ENCODE measurements around the gene PROP1. TPM values are rescaled to one million over a fixed set of nuclear protein-coding genes. Genes with fewer than 3 reads are reported as not detected.
"Not testable (repeated sequence)": the region's sequence is repeated elsewhere in the genome, so short reads cannot be mapped to it uniquely, and the experiment has no call there.

The PROP1 gene
- total RNA-seq, 1 experiment from 2014 or later = not detected

- H3K9me2 ChIP-seq (ENCODE audit: insufficient read depth) = no peaks in the 10 kb centered on the region
- H3K27me3 ChIP-seq (ENCODE audit: insufficient read depth, low read length) = no peaks in the 10 kb centered on the region
- CTCF ChIA-PET = no interaction called here
- TF ChIP-seq JUND (IDR thresholded peaks at IDR 0.05) = no peak
- intact Hi-C loops (cut with micrococcal nuclease) = no loop called here
- DNase-seq (ENCODE audit: low read depth, low spot score) (no peak), ATAC-seq (no peak)
- no peaks in the 10 kb centered on the region for H3K9me3 ChIP-seq (ENCODE audit: control insufficient read depth in 1 of 2, insufficient read depth in 1 of 2, low read depth in 1 of 2, low read length in 2 of 2)
- POLR2A ChIA-PET = no interaction called here
- H2AFZ ChIP-seq (ENCODE audit: low read depth, low read length, poor library complexity, severe bottlenecking) = no peak overlapping the region
- H3K27ac ChIP-seq (ENCODE audit: low read depth, low read length) = no peak overlapping the region
- BruUV-seq (replicated peaks) = no TSS peak
- H3K4me1 ChIP-seq (ENCODE audit: control insufficient read depth in 1 of 2, insufficient read depth in 2 of 2, low read length in 2 of 2) = no peaks in the 10 kb centered on the region
- RAD21 ChIA-PET (ENCODE audit: low non-redundant PET in 1 of 2, low total read pairs in 2 of 2, uncharacterized antibody in 2 of 2, unreplicated experiment in 2 of 2) = no interaction called here
- H3K79me2 ChIP-seq (ENCODE audit: insufficient read depth, low read length) = no peaks in the 10 kb centered on the region
- H3K4me3 ChIP-seq (replicated peaks in 1 of 2; ENCODE audit: low read depth in 1 of 2, low read length in 2 of 2) = no peak overlapping the region
- H3K4me2 ChIP-seq (ENCODE audit: low read length) = no peak overlapping the region
- no peaks in the 10 kb centered on the region for H3K36me3 ChIP-seq (ENCODE audit: control insufficient read depth in 1 of 2, insufficient read depth in 2 of 2, low read length in 2 of 2)
- H4K20me1 ChIP-seq (ENCODE audit: insufficient read depth) = no peaks in the 10 kb centered on the region
- H3K9ac ChIP-seq (ENCODE audit: low read length) = no peak overlapping the region
Observed at GRCh38 chr5:177972613-177973012, 23.4 kb downstream of the PROP1 start.

GRCh38 chr5:177972014-177972413 is 24.0 kb downstream of the PROP1 start:
- H3K9me3 ChIP-seq (ENCODE audit: control insufficient read depth in 1 of 2, insufficient read depth in 1 of 2, low read depth in 1 of 2, low read length in 2 of 2); H3K27ac ChIP-seq (ENCODE audit: low read depth, low read length); H3K79me2 ChIP-seq (ENCODE audit: insufficient read depth, low read length); H3K9ac ChIP-seq (ENCODE audit: low read length); BruUV-seq (replicated peaks); H3K27me3 ChIP-seq (ENCODE audit: insufficient read depth, low read length); H3K9me2 ChIP-seq (ENCODE audit: insufficient read depth); RAD21 ChIA-PET (ENCODE audit: low non-redundant PET in 1 of 2, low total read pairs in 2 of 2, uncharacterized antibody in 2 of 2, unreplicated experiment in 2 of 2); H3K4me3 ChIP-seq (replicated peaks in 1 of 2; ENCODE audit: low read depth in 1 of 2, low read length in 2 of 2); H3K4me2 ChIP-seq (ENCODE audit: low read length); H3K4me1 ChIP-seq (ENCODE audit: control insufficient read depth in 1 of 2, insufficient read depth in 2 of 2, low read length in 2 of 2); POLR2A ChIA-PET; ATAC-seq; H4K20me1 ChIP-seq (ENCODE audit: insufficient read depth); H2AFZ ChIP-seq (ENCODE audit: low read depth, low read length, poor library complexity, severe bottlenecking); intact Hi-C loops (cut with micrococcal nuclease); DNase-seq (ENCODE audit: low read depth, low spot score); CTCF ChIA-PET; H3K36me3 ChIP-seq (ENCODE audit: control insufficient read depth in 1 of 2, insufficient read depth in 2 of 2, low read length in 2 of 2): not testable (repeated sequence)

GRCh38 chr5:177968661-177969211 is 27.3 kb downstream of the PROP1 start:
- Histone ChIP-seq H3K27me3 (ENCODE audit: insufficient read depth, low read length) (no peaks in the 10 kb centered on the region), H3K4me3 (replicated peaks in 1 of 2; ENCODE audit: low read depth in 1 of 2, low read length in 2 of 2) (no peak overlapping the region), H3K4me1 (ENCODE audit: control insufficient read depth in 1 of 2, insufficient read depth in 2 of 2, low read length in 2 of 2) (no peaks in the 10 kb centered on the region; a peak in 1 of 4 replicates), H3K4me2 (ENCODE audit: low read length) (no peak overlapping the region), H3K79me2 (ENCODE audit: insufficient read depth, low read length) (no peaks in the 10 kb centered on the region), H3K36me3 (ENCODE audit: control insufficient read depth in 1 of 2, insufficient read depth in 2 of 2, low read length in 2 of 2) (no peaks in the 10 kb centered on the region), H2AFZ (ENCODE audit: low read depth, low read length, poor library complexity, severe bottlenecking) (no peak overlapping the region), H3K9me3 (ENCODE audit: control insufficient read depth in 1 of 2, insufficient read depth in 1 of 2, low read depth in 1 of 2, low read length in 2 of 2) (no peaks in the 10 kb centered on the region), H3K9ac (ENCODE audit: low read length) (no peak overlapping the region), H3K27ac (ENCODE audit: low read depth, low read length) (no peak overlapping the region), H3K9me2 (ENCODE audit: insufficient read depth) (no peaks in the 10 kb centered on the region), H4K20me1 (ENCODE audit: insufficient read depth) (no peaks in the 10 kb centered on the region)
- ChIA-PET CTCF (no interaction called here), POLR2A (no interaction called here), RAD21 (ENCODE audit: low non-redundant PET in 1 of 2, low total read pairs in 2 of 2, uncharacterized antibody in 2 of 2, unreplicated experiment in 2 of 2) (no interaction called here)
- BruUV-seq (replicated peaks) = no TSS peak
- no peak for DNase-seq (ENCODE audit: low read depth, low spot score)
- TF ChIP-seq CBX3 (IDR thresholded peaks at IDR 0.05; ENCODE audit: low read depth) (no peak), REST (IDR thresholded peaks at IDR 0.05; ENCODE audit: low read depth) (no peak), ELF1 (IDR thresholded peaks at IDR 0.05; ENCODE audit: borderline replicate concordance, low read depth) (no peak), POLR2A (IDR thresholded peaks at IDR 0.05; ENCODE audit: borderline replicate concordance, extremely low read depth, insufficient read depth, insufficient read length) (no peak), SRF (IDR thresholded peaks at IDR 0.05; ENCODE audit: low read depth) (no peak)
- ATAC-seq = no peak
- intact Hi-C loops (cut with micrococcal nuclease) = no loop called here
